GM19467 (cell line): ENCODE measurements around the gene NOX3.
"Not testable (repeated sequence)": the region's sequence is repeated elsewhere in the genome, so short reads cannot be mapped to it uniquely, and the experiment has no call there.

ENCODE experiments used
- ATAC-seq: cut with Tn5 transposase; IDR thresholded peaks from one replicate; pipeline ENCODE4 v1.9.1; 2021; ENCODE audit warnings: mild to moderate bottlenecking, moderate library complexity; ENCODE audit not compliant: unreplicated experiment

Gene NOX3

DNA sequence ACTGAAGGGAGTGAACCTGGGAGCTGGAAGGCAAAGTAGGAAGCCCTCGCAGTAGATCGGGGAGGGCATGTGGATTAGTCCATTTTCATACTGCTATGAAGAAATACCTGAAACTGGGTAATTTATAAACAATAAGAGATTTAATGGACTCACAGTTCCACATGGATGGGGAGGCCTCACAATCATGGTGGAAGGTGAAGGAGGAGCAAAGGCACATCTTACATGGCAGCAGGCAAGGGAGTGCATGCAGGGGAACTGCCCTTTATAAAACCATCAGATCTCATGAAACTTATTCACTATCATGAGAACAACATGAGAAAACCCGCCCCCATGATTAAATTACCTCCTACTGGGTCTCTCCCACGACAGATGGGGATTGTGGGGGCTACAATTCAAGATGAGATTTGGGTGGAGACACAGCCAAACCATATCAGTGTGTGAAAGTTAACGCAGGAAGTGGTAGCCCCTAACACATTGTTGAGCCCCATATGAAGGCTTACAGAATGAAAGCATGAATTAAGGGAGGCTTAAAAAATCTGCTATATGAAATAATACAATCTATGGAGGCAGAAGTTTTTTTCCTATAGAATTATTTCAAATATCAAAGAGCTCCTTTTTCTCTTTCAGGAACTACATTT, 15.5 kb upstream of the NOX3 start:
- ATAC-seq = not testable (repeated sequence)

DNA sequence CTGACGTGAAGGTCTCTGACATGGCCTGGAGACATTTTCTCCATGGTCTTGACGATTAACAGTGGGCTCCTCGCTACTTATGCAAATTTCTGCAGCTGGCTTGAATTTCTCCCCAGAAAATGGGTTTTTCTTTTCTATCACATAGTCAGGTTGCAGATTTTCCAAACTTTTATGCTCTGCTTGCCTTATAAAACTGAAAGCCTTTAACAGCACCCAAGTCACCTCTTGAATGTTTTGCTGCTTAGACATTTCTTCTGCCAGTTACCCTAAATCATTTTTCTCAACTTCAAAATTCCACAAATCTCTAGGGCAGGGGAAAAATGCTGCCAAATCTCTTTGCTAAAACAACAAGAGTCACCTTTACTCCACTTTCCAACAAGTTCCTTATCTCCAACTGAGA, 12.9 kb upstream of the NOX3 start:
- ATAC-seq = not testable (repeated sequence)

DNA sequence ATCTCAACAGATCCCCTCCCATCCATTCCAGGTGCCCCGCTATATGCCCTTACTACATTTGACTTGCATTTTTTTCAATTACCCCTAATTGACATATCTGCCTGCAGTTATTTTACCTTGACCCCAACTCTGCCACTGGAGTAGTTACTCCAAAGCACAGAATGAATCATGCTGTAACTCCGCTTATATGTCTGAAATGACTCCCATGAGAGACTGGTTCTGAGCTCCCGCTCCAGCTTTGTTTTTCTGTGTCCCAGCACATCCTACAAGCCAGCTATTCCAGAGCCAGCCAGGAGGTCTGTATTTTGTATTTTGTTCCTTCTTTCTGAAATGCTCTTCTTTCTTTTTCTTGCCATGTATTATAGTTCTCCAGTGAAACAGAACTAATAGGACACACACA, 10.9 kb upstream of the NOX3 start:
- ATAC-seq = no peak

DNA sequence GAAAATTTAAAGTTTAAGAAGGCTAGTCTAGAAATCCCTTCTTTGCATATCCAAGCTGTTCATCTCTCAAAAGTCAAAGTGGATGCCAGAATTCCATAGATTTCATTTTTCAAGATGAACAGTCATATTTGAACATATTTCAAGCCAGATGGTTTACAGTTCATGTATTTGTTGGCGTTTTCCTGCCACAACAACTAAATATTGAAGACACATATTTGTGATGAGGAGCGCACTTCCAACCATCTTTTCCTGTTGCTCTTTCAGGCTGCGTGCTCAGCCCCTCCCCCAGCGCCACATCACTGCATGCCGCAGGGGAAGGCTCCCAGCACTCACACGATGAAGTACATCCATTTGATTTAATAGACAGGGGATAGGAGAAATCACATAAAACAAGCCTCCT, 5.9 kb upstream of the NOX3 start:
- ATAC-seq = no peak

DNA sequence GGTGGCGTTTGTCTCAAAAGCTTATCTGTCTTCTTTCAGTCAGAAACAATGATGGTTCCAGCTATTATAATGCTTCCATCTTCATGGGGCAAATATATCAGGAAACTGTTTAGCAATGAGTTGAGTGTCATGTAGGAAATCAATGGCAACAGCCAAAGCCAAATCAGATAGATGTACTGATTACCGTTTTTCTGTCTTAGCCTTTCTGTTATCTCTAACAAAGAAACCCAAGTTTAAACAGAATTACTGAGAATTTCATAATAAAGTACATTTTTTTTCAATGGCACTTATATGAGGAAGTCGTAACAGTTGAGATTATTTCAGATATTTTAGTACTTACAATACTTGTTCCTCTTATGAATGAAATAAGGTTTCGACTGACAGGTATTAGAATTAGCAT, 1.2 kb downstream of the NOX3 start:
- ATAC-seq = no peak

DNA sequence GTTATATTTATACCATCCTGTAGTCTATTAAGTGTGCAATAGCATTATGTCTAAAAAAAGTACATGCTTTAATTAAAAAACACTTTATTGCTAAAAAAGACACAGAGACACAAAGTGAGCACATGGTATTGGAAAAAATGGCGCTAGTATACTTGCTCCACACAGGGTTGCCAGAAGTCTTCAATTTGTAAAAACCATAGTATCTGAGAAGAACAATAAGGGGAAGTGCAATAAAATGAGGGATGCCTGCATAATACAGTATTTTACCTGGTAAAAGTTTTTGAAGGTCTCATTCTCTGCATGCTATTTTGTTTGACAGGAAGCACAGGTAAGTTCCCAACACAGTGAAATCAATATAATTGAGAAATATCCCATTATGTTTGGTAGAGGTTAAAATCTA, 1.6 kb downstream of the NOX3 start:
- no peak for ATAC-seq

DNA sequence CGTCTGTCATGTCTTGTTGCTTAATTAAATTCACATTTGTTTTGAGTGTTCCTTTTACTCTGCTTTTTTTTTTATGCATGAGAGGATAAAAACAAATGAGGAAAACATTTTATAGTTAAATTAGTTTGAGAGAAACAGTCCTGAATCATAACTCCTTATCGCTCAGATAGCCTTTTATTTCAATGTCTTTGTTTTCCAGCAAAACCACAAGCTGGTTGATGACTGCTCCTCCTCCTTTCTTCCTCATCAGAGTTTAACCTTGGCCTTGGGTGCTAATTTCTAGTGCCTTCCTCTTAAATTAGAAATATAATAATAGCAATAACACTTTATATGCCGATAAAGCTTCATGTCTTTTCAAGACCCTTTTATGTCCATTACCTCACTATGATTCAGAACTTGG, 3.1 kb downstream of the NOX3 start:
- no peak for ATAC-seq

DNA sequence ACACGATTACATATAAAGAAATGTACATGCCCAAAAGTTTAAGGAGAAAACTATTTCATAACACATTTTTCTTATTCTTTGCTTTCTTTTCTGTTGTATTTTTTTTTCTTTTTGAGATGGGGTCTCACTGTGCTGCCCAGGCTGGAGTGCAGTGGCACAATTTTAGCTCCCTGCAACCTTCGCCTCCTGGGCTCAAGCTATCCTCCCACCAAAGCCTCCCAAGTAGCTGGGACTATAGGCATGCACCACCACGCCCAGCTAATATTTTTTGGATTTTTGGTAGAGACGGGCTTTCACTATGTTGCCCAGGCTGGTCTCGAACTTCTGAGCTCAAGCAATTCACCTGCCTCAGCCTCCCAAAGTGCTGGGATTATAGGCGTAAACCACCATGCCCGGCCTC, 4.1 kb downstream of the NOX3 start:
- ATAC-seq = not testable (repeated sequence)

DNA sequence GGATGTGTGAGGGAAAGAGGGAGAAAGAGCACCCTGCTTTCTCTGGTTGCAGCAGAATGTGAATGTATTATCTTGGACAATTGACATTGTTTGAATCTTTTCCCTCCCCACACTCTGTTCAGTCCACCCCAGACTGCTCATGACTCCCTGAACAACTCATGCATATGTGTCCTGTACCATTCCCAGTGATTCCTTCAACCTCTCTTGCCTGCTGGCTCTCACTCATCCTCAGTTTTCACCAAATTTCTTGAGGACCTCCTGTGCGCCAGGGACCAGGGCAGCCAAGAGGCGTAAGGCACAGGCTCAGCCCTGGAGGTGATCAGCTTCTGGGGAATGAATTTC, 5.4 kb downstream of the NOX3 start:
- no peak for ATAC-seq

DNA sequence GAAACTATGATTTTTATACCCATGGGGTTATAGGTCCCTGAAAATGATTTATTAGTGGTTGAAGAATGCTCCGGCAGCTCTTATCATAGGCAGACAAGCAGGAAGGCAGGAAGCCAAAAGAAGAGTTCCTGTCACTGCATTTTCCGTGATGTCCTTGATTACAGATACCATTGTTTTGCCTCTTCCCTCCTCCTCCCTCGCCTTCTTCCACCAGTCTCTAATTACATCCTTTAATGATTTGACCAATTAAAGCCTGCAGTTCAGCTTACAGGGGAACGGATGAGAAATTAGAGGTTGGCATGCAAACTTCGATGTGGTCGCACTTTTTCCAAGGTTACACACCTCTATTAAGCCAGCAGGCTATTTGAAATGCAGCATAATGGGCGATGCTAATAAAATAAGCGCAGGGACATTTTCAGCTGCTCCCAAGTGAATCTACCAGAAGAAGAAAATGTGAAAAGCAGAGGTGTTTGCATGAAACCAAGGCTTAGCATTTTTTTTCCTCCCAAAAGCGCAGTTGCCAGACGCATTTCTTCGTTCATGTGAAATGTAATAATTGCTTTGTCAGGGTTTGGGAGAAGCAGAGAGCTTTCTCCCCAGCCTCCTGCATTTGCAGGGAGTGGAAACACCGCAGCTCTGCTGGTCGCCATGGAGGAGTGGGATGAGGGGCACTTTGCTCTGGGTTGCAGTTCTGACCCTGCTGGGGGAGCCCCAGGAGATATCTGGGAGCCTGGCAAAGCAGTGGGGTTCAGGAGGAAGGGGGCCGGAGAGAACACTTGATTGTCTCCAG, 6.0 kb downstream of the NOX3 start:
- ATAC-seq = no peak

DNA sequence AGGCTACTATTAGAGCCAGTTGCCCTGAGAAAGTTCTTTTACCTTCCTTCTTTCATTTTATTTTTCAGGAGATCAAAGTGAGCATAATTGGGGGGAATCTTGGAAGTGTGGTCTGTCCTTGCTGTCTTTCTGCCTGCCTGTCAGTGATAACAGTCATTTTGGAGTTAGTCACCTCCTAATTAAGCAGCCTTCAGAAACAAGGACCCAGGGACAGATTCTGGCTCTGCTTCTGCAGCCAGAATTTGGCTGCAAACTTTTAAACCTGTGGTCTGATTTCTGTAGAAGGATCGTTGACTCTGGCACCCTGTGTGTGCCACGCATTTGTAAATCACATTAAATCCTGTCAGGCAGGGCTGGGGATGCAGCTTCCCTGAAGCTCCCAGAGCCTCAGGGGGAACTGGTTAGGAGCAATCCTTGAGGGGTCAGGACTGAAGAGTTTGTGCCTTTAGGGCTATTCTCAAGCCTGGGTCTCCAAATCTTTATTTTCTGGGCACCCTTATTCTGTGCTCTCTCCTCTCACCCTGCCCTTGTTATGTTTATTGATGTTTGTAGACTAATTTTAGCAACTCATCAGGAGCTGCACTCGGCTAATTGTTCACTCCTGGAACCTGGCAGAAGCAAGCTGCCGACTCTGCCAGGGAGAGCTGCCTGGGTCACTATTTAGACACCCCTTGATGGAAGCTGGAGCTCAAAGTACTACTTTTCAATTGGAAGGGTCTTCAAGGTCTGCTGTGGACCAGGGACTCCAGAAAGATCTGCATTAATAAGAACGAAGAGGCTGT, 6.8 kb downstream of the NOX3 start:
- no peak for ATAC-seq

DNA sequence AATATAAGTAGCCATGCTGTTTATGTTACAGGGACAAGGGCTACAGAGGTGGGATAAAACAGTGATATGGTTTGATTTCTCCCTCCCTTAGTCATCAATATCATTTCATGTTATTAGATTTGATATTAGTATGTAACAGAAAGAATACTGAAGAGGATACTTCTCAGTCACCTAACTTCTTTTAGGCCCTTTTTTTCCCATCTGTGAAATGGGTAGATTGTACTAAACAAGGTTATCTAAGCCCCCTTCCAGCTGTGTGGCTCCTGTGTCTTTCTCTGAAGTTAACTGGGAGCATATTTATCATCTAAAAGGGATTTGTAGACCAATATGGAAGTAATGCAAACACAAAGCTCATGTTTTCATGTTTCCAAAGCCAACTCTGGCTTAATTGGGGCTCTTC, 7.7 kb downstream of the NOX3 start:
- ATAC-seq = no peak

DNA sequence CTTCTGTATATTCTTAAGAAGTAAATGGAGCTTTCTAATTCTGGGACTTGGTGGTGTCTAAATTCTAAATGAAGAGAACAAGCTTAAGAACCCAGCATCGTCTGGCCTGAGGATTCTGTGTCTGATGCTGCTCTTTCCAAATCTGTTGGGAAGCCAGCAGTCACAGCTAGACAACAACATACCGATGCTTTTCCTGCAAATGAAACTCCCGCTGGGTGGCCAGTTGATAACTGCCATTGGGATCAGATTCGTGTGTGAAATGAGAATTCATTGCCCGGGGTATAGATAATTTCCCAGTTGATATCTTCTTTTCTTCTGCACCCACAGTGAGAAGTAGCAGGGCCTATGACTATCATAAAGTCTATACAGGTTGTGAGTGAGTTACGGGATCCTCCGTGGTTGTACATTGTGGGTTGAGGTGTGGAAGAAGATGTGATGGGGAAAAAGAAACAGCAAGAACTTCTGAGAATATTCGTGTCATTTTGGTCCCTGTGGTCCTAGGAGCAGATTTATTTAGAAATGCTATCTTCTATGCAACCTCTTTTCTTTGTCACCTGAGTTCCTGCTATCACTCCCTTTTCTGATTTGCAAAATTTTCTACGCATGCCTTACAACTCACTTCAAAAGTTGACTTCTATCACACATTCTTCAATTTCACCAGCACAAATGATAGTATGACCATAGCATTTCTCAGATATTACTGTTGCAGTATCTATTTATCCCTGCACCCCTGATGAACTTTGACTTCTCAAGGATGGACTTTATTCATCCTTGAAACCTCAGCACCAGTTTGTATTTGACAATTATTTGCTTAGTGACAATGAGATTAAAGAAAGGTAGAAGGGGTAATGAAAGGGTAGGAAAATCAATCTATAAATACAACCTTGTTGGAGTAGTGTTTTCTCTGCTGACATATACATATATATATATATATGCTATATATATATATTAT, 10.4 kb downstream of the NOX3 start:
- ATAC-seq = no peak

DNA sequence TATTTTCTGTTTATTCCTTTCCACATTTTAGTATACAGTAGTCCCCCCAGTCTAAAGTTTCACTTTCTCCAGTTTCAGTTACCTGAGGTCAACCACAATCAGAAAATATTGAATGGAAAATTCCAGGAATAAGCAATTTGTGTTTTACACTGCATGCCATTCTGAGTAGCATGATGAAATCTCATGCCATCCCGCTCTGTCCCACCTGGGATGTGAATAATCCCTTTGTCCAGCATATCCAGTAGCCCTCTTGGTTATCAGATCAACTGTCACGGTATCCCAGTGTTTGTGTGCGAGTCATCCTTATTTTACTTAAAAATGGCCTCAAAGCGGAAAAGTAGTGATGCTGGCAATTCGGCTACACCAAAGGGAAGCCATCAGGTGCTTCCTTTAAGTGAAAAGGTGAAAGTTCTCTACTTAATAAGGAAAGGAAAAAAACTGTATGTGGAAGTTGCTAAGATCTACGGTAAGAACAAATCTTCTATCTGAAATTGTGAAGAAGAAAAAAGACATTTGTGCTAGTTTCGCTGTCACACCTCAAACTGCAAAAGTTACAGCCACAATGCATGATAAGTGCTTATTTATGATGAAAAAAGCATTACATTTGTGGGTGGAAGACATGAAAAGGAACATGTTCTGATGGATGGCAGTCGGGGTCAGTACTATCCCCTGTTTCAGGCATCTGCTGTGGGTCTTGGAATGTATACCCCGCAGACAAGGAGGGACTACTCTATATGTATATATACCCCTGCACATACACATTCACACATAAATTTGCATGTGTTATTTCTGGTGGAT, 11.3 kb downstream of the NOX3 start:
- ATAC-seq = no peak

DNA sequence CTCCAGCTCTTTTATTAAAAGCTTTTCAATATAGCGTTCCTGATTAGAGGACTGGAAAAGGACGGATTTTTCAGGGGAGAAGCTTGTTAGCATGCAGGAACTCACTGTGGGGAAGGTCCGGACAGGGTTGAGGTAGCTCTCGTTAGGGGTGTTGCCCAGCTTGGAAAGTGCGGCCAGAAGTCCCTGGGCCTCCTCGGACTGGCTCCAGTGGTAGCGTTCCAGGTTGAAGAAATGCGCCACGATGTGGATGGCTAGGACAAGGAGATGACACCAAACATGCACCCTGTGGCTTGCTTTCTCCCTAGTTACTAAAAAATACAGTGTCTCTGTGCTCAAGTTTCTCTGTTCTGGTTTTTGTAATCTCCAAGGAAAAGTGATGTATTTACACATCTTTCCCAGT, 12.5 kb downstream of the NOX3 start:
- ATAC-seq = no peak

DNA sequence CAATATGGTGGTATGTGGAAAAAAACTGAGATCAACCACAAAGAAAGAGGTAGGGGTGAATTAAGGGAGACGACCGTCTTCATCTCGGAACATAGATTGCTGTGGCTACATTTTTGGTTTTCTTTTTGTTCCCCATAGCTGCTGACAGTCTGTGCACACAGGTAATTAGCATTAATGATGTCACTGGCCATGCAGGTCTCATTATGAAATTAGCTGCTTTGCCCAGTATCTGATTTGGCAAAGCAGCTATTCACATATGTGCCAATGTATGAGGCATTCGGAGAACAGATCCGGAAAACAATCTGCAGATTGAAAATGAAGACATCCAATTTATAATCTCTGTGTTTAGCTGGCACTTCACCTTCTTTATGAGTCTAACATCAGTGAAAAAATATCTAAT, 13.1 kb downstream of the NOX3 start:
- ATAC-seq = no peak

DNA sequence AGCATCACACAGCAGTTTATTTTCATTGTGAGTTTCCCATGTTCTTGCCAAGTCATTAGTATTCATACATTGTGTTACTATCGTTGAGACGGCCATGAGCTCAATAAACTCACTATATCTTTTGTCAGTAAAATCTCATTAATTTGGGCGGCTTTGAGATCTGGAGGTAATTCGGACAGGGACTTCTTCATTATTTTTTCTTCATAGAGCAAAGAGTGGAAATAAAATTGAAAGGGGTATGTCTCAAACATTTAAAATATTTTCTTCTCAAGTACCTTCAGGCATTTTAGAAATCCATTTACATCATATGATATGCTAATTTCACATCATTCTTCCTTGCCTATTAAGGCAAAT, 14.6 kb downstream of the NOX3 start:
- ATAC-seq = no peak

DNA sequence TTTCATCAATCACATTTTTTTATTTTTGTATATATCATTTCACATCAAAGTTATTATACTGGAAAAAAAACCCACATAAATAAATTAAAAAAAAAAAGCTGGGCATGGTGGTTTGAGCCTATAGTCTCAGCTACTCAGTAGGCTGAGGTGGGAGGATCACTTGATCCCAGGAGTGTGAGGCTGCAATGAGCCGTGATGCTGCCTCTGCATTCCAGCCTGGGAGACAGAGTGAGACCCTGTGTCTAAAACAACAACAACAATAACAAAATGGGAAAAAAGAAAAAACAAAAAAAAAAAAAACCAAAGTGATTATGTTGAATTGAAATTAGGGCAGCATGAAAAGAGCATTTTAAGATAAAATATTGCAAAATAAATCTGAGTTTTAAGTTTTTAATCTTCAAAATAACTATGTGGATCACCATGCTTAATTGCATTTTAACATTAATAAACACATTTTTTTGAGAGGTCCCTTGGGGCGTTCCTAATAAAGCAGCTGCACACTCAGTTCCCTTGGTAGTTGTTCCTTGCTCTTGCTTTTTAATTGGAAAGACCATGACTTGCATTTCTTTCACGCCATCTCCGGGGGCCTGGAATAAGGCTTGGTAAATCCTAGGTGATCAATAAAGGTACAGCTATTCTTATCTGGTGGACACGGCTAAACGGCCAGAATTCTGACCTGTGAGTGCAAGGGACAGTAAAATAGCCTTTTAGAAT, 15.1 kb downstream of the NOX3 start:
- ATAC-seq = no peak

DNA sequence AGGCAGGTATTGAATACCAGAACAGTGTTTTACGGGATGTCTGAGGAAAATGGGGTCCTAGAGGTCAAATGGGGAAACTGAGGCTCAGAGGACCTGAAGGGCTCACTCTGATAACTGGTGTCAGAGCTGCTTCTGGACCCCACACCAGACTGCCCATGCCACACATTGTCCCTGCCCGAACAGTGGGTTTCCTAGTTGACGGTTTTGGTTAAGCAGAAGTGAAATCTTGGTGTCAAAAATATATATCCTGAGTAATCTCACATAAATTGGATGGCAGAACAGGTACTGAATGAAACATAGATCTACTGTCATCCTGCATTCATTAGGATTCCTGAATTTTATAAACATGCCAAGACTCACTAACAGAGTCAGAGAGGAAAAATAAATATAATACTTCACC, 16.3 kb downstream of the NOX3 start:
- ATAC-seq = no peak
